Mucosa of rectum (tissue), 2 donors: Measurements from ENCODE around the gene HIP1.
"Not testable (repeated sequence)": the region's sequence is repeated elsewhere in the genome, so short reads cannot be mapped to it uniquely, and the experiment has no call there.

Experiments used
- H3K27ac ChIP-seq, 2 donors: one replicate each; pipeline ENCODE4 v1.7.0; 2013; ENCODE audit warnings: inconsistent platforms in 2 of 2, low read depth in 2 of 2, low read length in 2 of 2
- H3K27me3 ChIP-seq, 2 donors: one replicate each; pipeline ENCODE4 v1.7.0; 2013; ENCODE audit warnings: low read length in 2 of 2; ENCODE audit not compliant: control insufficient read depth in 2 of 2, insufficient read depth in 2 of 2
- H3K36me3 ChIP-seq, 2 donors: one replicate each; pipeline ENCODE4 v1.7.0; 2013; ENCODE audit warnings: low read length in 2 of 2; ENCODE audit not compliant: control insufficient read depth in 2 of 2, insufficient read depth in 2 of 2
- H3K4me1 ChIP-seq, 2 donors: one replicate each; pipeline ENCODE4 v1.7.0; 2013; ENCODE audit warnings: low read length in 2 of 2, mild to moderate bottlenecking in 1 of 2; ENCODE audit not compliant: control insufficient read depth in 2 of 2, insufficient read depth in 2 of 2
- H3K4me3 ChIP-seq, 2 donors: one replicate each; pipeline ENCODE4 v1.7.0; 2013; ENCODE audit warnings: low read length in 2 of 2
- H3K9ac ChIP-seq, 2 donors: one replicate each; pipeline ENCODE4 v1.7.0; 2013; ENCODE audit warnings: low read length in 2 of 2, low read depth in 1 of 2, mild to moderate bottlenecking in 1 of 2
- H3K9me3 ChIP-seq, 2 donors: one replicate each; pipeline ENCODE4 v1.7.0; 2013; ENCODE audit warnings: low read length in 2 of 2; ENCODE audit not compliant: control insufficient read depth in 2 of 2
- donor health status: healthy.
- donor health status: Normal muscosa, but diverticular disease.

Gene HIP1

DNA sequence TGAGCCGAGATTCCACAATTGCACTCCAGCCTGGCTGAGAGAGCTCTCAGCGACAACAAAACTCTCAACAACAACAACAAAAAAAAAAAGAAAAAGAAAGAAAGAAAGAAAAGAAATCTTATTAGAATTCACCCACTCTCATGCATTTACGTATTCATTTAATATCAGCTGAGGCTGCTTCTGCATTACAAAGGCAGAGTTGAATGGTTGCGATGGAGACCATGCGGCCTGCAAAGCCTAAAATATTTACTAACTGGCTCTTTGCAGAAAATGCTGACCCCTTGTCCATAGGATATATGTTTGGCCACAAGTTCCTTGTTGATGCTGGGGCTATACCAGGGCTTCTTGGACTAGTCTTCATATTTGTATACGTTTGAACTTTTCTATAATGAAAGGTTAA lies 137.2 kb downstream of the HIP1 start:
- Histone ChIP-seq H3K36me3 (no peaks in the 10 kb centered on the region), H3K9ac (no peak overlapping the region), H3K4me3 (no peak overlapping the region), H3K4me1 (no peaks in the 10 kb centered on the region), H3K9me3 (no peaks in the 10 kb centered on the region), H3K27ac (no peak overlapping the region), H3K27me3 (no peaks in the 10 kb centered on the region)

GRCh38 chr7:75600748-75601147 lies 138.0 kb downstream of the HIP1 start:
- H3K36me3 ChIP-seq, H3K4me1 ChIP-seq, H3K9ac ChIP-seq, H3K27me3 ChIP-seq, H3K9me3 ChIP-seq, H3K4me3 ChIP-seq, H3K27ac ChIP-seq: not testable (repeated sequence)

GRCh38 chr7:75599244-75599781 lies 139.4 kb downstream of the HIP1 start:
- Histone ChIP-seq H3K4me3 (no peak overlapping the region), H3K9me3 (no peaks in the 10 kb centered on the region), H3K4me1 (no peaks in the 10 kb centered on the region), H3K9ac (no peak overlapping the region), H3K27me3 (no peaks in the 10 kb centered on the region), H3K36me3 (no peaks in the 10 kb centered on the region), H3K27ac (no peak overlapping the region)

DNA sequence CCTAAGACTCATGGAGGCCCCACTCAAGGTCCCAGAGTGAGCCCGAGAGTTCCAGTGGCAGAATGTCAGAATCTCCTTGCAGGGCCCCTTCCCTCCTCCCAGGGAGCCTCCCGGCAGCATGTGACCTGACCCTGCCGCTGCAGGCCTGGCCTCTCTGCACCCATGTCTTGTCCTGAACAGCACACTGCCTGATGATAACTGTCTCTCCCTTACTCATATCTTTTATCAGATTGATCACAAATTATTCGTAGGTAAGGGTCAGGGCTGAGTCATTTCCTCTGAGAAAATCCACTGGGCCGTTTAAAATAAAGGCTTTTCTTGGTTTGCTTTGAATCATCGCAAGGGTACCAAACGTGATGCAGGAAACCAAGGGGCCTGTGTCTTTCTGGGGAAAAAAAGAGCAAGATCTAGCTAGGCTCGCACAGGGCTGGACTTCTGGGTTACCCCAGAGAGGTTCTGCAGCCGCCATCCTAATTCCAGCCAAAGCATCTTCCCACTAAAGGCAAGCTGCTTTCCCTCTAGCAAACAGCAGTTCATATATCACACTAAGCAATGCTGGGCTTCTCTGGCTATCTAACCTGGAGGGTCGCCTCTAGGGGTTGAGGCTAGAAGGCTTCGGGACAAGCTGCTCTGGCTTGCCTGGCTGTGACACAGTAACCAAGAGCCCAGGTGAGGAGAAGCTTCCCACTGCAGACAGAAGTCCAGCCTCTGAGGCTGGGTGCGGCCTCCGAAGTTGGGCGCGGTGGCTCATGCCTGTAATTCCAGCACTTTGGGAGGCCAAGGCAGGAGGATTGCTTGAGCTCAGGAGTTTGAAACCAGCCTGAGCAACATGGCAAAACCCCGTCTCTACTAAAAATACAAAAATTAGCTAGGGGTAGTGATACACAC lies 141.8 kb downstream of the HIP1 start:
- Histone ChIP-seq H3K4me1 (no peaks in the 10 kb centered on the region), H3K9me3 (no peaks in the 10 kb centered on the region), H3K36me3 (peaks cover 0 to 2% of the 10 kb centered on the region in 2 donors), H3K4me3 (no peak overlapping the region), H3K9ac (no peak overlapping the region), H3K27ac (no peak overlapping the region), H3K27me3 (no peaks in the 10 kb centered on the region)

GRCh38 chr7:75595766-75596165 lies 143.0 kb downstream of the HIP1 start:
- H3K9ac ChIP-seq = no peak overlapping the region
- no peak overlapping the region for H3K4me3 ChIP-seq
- H3K9me3 ChIP-seq = no peaks in the 10 kb centered on the region
- H3K4me1 ChIP-seq = no peaks in the 10 kb centered on the region
- H3K27ac ChIP-seq = no peak overlapping the region
- peaks cover 0 to 2% of the 10 kb centered on the region in 2 donors for H3K36me3 ChIP-seq
- H3K27me3 ChIP-seq = no peaks in the 10 kb centered on the region

DNA sequence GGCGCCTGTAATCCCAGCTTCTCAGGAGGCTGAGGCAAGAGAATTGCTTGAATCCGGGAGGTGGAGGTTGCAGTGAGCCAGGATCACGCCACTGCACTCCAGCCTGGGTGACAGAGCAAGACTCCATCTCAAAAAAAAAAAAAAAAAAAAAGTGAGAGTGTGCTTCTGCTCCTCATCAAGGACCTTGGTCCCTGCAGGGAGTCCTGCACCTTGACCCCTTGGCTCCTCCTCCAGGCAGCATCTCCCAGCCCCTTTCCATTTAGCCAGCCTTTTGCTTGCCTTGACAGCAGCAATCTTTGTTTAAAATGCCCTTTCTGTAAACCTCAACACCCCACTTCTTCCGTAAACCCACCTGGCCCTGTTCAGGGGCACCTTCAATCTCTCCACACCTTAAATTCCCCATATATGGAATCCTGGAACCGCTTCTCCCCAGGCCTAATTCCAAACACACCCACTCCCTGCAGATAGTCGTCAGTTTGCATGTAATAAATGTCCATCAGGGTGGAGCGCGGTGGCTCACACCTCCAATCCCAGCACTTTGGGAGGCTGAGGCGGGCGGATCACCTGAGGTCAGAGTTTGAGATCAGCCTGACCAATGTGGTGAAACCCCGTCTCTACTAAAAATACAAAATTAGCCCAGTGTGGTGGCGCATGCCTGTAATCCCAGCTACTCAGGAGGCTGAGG lies 145.1 kb downstream of the HIP1 start:
- not testable (repeated sequence) for H3K36me3 ChIP-seq, H3K4me1 ChIP-seq, H3K27ac ChIP-seq, H3K9me3 ChIP-seq, H3K9ac ChIP-seq, H3K4me3 ChIP-seq, H3K27me3 ChIP-seq

DNA sequence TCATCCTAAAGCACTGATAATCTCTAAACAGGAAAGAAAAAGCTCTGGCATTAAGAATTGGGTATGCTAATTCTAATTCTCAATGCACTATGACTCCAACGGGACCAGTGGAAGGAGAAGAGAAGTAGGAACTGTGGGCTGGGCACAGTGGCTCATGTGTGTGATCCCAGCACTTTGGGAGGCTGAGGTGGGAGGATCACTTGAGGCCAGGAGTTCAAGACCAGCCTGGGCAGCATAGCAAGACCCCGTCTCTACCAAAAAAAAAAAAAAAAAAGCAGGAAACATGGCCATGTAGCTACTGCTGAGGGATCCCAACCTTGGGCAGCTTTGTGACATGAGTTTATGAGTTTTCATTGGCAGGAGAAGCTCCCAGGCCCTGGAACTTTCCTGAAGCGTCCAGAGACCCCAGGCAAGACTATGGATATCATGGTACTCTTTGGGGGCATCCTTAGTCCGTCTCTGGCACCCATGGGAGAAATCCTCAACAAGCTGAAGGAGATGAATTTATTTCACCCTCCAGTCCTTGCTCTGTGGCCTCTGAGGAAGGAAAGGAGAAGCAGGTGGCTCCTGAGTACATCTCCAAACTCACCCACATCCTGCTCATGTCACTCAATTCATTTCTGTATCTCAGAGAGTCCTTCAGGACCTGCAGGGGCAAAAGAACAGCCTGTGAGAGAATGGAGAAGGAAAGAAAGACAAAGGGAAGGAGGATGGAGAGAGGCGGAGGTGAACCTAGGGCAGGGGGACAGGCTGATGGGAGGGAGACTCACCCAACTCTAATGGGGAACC lies 147.1 kb downstream of the HIP1 start:
- Histone ChIP-seq H3K4me3 (no peak overlapping the region), H3K9me3 (no peaks in the 10 kb centered on the region), H3K27me3 (no peaks in the 10 kb centered on the region), H3K9ac (no peak overlapping the region), H3K27ac (no peak overlapping the region), H3K36me3 (peaks cover 0 to 2% of the 10 kb centered on the region in 2 donors), H3K4me1 (no peaks in the 10 kb centered on the region)

DNA sequence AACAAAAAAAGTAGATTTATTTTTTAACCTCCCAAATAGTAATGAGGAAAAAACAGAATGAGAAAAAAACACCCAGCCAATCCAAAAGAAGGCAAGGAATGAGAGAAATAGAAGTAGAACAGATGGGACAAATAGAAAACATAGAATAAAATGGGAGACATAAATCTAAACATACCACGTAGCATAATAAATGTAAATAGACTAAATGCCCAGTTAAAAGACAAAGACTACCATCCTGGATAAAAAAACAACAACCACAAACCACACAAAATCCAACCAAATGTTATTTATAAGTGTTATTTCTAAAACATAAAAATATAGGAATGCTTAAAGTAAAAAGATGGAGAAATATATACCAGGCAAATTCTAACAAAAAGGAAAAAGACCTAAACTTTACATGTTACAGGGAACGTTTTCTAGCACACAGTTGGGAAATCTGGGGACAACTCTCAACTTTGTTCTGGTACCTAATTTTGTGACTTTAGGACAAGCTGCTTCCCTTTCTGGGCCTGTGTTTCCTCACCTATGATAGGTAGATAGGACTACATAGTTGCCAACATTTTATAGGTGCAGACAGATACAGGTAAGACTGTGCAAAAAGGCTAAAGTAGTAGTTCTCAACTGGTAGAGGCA lies 148.3 kb downstream of the HIP1 start:
- no peaks in the 10 kb centered on the region for H3K9me3 ChIP-seq
- no peak overlapping the region for H3K27ac ChIP-seq
- H3K9ac ChIP-seq = no peak overlapping the region
- no peaks in the 10 kb centered on the region for H3K4me1 ChIP-seq
- no peaks in the 10 kb centered on the region for H3K27me3 ChIP-seq
- no peak overlapping the region for H3K4me3 ChIP-seq
- H3K36me3 ChIP-seq = peaks cover 0 to 9% of the 10 kb centered on the region in 2 donors

DNA sequence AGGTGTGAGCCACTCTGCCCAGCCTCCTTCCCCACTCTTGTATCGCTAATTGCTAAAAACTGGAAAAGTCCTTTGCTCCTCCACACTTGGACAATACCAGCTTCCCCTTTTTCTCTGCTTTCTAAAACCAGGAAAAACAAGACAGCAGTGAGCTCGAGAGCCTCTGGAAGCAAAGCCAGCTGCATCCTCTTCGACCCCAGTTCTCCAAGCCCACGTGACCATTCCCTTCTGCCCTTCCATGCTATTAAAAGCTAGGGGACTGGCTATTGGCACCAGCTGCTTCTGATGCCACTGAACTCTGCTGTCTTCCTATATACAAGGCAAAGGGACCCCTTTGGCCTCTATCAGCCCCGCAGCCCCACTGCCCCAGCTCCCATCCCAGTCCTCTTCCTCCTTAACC lies 154.4 kb downstream of the HIP1 start:
- Histone ChIP-seq H3K36me3 (peaks cover 0 to 14% of the 10 kb centered on the region in 2 donors), H3K9ac (no peak overlapping the region), H3K27ac (no peak overlapping the region)

More for the DNA sequence above, 154.4 kb downstream of the HIP1 start:
- Histone ChIP-seq H3K4me1 (no peaks in the 10 kb centered on the region), H3K9me3 (no peaks in the 10 kb centered on the region), H3K4me3 (no peak overlapping the region), H3K27me3 (no peaks in the 10 kb centered on the region)
